Stromal cell of bone marrow (primary cell): Measurements from ENCODE around the gene UPP1.
"Not testable (repeated sequence)": the region's sequence is repeated elsewhere in the genome, so short reads cannot be mapped to it uniquely, and the experiment has no call there.

Source experiments
- DNase-seq: peaks from one replicate; pipeline ENCODE4 v3.0.0-alpha.2; 2012; ENCODE audit warnings: low read depth

The UPP1 gene

GRCh38 chr7:48089046-48090003 lies at the start of gene UPP1:
TSS of gene UPP1 (plus strand) at chr7:48089265. CDS start at chr7:48094784, 5,519 bp downstream.
- DNase-seq: no peak

- DNase-seq: no peak
Observed at GRCh38 chr7:48040944-48041652, 48.0 kb upstream of the UPP1 start.

GRCh38 chr7:48041653-48041970 lies 47.5 kb upstream of the UPP1 start:
- no peak for DNase-seq

GRCh38 chr7:48042216-48042615 lies 46.8 kb upstream of the UPP1 start:
- no peak for DNase-seq

GRCh38 chr7:48042636-48043035 lies 46.4 kb upstream of the UPP1 start:
- DNase-seq: no peak

- DNase-seq: no peak
Observed at GRCh38 chr7:48045195-48045765, 43.8 kb upstream of the UPP1 start.

- DNase-seq: no peak
Observed at GRCh38 chr7:48046458-48046857, 42.6 kb upstream of the UPP1 start.

GRCh38 chr7:48048113-48048512 lies 41.0 kb upstream of the UPP1 start:
- no peak for DNase-seq

- DNase-seq: no peak
Observed at GRCh38 chr7:48049850-48050249, 39.2 kb upstream of the UPP1 start.

GRCh38 chr7:48052748-48053147 lies 36.3 kb upstream of the UPP1 start:
- DNase-seq: no peak

- DNase-seq: no peak
Observed at GRCh38 chr7:48053736-48054135, 35.3 kb upstream of the UPP1 start.

GRCh38 chr7:48058990-48059389 lies 30.1 kb upstream of the UPP1 start:
- DNase-seq: no peak

GRCh38 chr7:48059706-48060105 lies 29.4 kb upstream of the UPP1 start:
- no peak for DNase-seq

GRCh38 chr7:48063985-48064384 lies 25.1 kb upstream of the UPP1 start:
- no peak for DNase-seq

GRCh38 chr7:48067475-48067874 lies 21.6 kb upstream of the UPP1 start:
- DNase-seq: no peak

- DNase-seq: no peak
Observed at GRCh38 chr7:48074204-48074654, 14.8 kb upstream of the UPP1 start.

- DNase-seq: no peak
Observed at GRCh38 chr7:48077423-48077822, 11.6 kb upstream of the UPP1 start.

GRCh38 chr7:48078470-48078869 lies 10.6 kb upstream of the UPP1 start:
- DNase-seq: no peak

- not testable (repeated sequence) for DNase-seq
Observed at GRCh38 chr7:48082378-48082777, 6.7 kb upstream of the UPP1 start.

- no peak for DNase-seq
Observed at GRCh38 chr7:48083114-48083830, 5.8 kb upstream of the UPP1 start.

- peak; percentile 97 for DNase-seq
Observed at GRCh38 chr7:48084727-48085432, 4.2 kb upstream of the UPP1 start.

- DNase-seq: no peak
Observed at GRCh38 chr7:48085433-48085791, 3.7 kb upstream of the UPP1 start.
